Vagina (tissue), 2 donors: ENCODE data around the gene POLG2. TPM values are rescaled to one million over a fixed set of nuclear protein-coding genes. Genes with fewer than 3 reads are reported as not detected.

Source experiments
- DNase-seq, 2 donors: peaks; one replicate each; pipeline ENCODE4 v3.0.0-alpha.2; 2017; ENCODE audit errors: extremely low spot score in 2 of 2
- H3K27ac ChIP-seq: fragments of 200-600 bp; sonication (generic); one replicate; pipeline ENCODE4 v1.5.1; 2019
- H3K27me3 ChIP-seq: fragments of 200-600 bp; sonication (generic); one replicate; pipeline ENCODE4 v1.5.1; 2019
- H3K36me3 ChIP-seq, 2 donors: fragments of 200-600 bp; sonication (generic); one replicate each; pipeline ENCODE4 v1.5.1; 2017 to 2019
- H3K4me1 ChIP-seq: fragments of 200-600 bp; sonication (generic); one replicate; pipeline ENCODE4 v1.5.1; 2019
- H3K4me3 ChIP-seq, 2 donors: fragments of 200-600 bp; sonication (generic); 1 replicate in 1 of 2; 2 replicates in 1 of 2; pipeline ENCODE4 v1.5.1; 2016 to 2019
- H3K9me3 ChIP-seq: fragments of 200-600 bp; sonication (generic); one replicate; pipeline ENCODE4 v1.5.1; 2019
- POLR2A ChIP-seq, 2 donors: fragments of 450-650 bp; IDR thresholded peaks; one replicate each; pipeline ENCODE4 v1.6.1; 2017; ENCODE audit warnings: antibody characterized with exemption in 2 of 2, mild to moderate bottlenecking in 2 of 2, moderate library complexity in 2 of 2
- POLR2AphosphoS5 ChIP-seq, 2 donors: sonication (generic); formaldehyde crosslinking; IDR thresholded peaks; one replicate each; pipeline ENCODE4 v1.9.0; 2017; ENCODE audit warnings: antibody characterized with exemption in 2 of 2, mild to moderate bottlenecking in 2 of 2, low read depth in 1 of 2; ENCODE audit not compliant: insufficient read depth in 1 of 2
- intact Hi-C: fragments of 100-400 bp; cut with DNase I; formaldehyde crosslinking; loops from one replicate; pipeline ENCODE4 v1.15.1; 2023
- microRNA-seq: library from miRNA; unstranded; fragments of <30 nt; microRNA quantifications from one replicate; pipeline ENCODE4, GENCODE V29; 2017; ENCODE audit warnings: borderline number of aligned reads, borderline replicate concordance
- small RNA-seq: library from RNA; depleted of rRNA; stranded (forward); fragments of <200 nt; gene quantifications from one replicate; pipeline ENCODE3, GENCODE V24; 2016
- total RNA-seq: library from RNA; depleted of rRNA; stranded (reverse); fragments of >200 nt; gene quantifications from one replicate; pipeline ENCODE4 v1.2.3, GENCODE V29; 2016
- TF ChIP-seq, protein P1 (sequence below), 3 experiments: fragments of 450-650 bp in 2 of 3; fragments of 200-600 bp in 1 of 3; sonication (generic) in 1 of 3; IDR thresholded peaks; one replicate each; pipeline ENCODE4 v1.5.1; 2017 to 2019; ENCODE audit warnings: antibody characterized with exemption in 3 of 3, mild to moderate bottlenecking in 2 of 3, moderate library complexity in 2 of 3

POLG2 gene
- total RNA-seq, 1 donor from 2014 or later: 16.7 TPM

DNA sequence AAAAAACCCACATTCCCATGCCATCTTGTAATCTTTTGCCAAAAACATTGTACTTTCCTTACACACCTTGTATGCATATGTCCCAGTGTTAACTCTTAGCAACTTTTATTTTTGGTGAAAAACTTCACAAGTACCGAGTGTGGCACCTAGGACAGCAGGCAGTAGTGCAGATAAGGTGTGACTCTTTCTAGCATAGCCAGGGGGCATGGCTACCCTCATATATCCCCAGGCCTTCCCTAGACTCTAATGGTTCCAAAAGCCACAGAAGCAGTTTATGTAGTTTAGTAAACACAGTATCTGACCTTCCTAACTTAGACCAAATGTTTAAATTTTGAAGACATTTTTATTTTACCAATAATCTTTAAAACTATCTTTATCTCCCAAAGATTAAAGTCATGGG lies 68.4 kb downstream of the POLG2 start:
- TF ChIP-seq POLR2A (IDR thresholded peaks at IDR 0.05) (no peak), POLR2AphosphoS5 (IDR thresholded peaks at IDR 0.05; ENCODE audit: insufficient read depth in 1 of 2, low read depth in 1 of 2) (no peak)
- TF ChIP-seq, protein P1, sequence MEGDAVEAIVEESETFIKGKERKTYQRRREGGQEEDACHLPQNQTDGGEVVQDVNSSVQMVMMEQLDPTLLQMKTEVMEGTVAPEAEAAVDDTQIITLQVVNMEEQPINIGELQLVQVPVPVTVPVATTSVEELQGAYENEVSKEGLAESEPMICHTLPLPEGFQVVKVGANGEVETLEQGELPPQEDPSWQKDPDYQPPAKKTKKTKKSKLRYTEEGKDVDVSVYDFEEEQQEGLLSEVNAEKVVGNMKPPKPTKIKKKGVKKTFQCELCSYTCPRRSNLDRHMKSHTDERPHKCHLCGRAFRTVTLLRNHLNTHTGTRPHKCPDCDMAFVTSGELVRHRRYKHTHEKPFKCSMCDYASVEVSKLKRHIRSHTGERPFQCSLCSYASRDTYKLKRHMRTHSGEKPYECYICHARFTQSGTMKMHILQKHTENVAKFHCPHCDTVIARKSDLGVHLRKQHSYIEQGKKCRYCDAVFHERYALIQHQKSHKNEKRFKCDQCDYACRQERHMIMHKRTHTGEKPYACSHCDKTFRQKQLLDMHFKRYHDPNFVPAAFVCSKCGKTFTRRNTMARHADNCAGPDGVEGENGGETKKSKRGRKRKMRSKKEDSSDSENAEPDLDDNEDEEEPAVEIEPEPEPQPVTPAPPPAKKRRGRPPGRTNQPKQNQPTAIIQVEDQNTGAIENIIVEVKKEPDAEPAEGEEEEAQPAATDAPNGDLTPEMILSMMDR (IDR thresholded peaks at IDR 0.05): no peak
- H3K9me3 ChIP-seq: no peaks in the 10 kb centered on the region
- intact Hi-C loops: no loop called here
- peaks cover 10% of the 10 kb centered on the region for H3K4me1 ChIP-seq
- no peak overlapping the region for H3K4me3 ChIP-seq
- H3K27ac ChIP-seq: no peak overlapping the region
- H3K27me3 ChIP-seq: no peaks in the 10 kb centered on the region
- H3K36me3 ChIP-seq: no peaks in the 10 kb centered on the region
- no peak for DNase-seq

Small RNAs within 50 kb of the gene (microRNA-seq; reads per million reads assigned to microRNA genes)
- gene MIR3064 (5.7 reads per million, percentile 8 among the genes with 10 or more reads in this experiment), gene MIR5047 (not detected)

Small RNAs within 50 kb of the gene (small RNA-seq; reads per million reads assigned to genes)
- gene ATP5MFP4: not detected

Other genes with a start within 250 kb of the POLG2 start
- gene TEX2, start 233.8 kb downstream of the POLG2 start, total RNA-seq: 32.4 TPM
- gene PECAM1, start 106.2 kb downstream of the POLG2 start, total RNA-seq: 94.0 TPM
- gene MILR1, start 47.9 kb downstream of the POLG2 start, total RNA-seq: 11.0 TPM
- gene DDX5, start 9.2 kb upstream of the POLG2 start, total RNA-seq: 618 TPM
- 50.8 TPM for gene CEP95, start 9.9 kb upstream of the POLG2 start, total RNA-seq
- 19.9 TPM for gene SMURF2, start 165.3 kb upstream of the POLG2 start, total RNA-seq